AML-193 (cell line): ENCODE data around the gene PVR.
A peak's percentile ranks its signal among the peaks of the same experiment; 100 is the strongest.
"Not testable (repeated sequence)": the region's sequence is repeated elsewhere in the genome, so short reads cannot be mapped to it uniquely, and the experiment has no call there.

ENCODE experiments used
- DNase-seq, 2 experiments: peaks; one replicate each; lab custom pipeline; 2025; lab: John Stamatoyannopoulos, UW

PVR gene

GRCh38 chr19:44618640-44619357 lies 24.9 kb upstream of the PVR start:
- no peak for DNase-seq

DNA sequence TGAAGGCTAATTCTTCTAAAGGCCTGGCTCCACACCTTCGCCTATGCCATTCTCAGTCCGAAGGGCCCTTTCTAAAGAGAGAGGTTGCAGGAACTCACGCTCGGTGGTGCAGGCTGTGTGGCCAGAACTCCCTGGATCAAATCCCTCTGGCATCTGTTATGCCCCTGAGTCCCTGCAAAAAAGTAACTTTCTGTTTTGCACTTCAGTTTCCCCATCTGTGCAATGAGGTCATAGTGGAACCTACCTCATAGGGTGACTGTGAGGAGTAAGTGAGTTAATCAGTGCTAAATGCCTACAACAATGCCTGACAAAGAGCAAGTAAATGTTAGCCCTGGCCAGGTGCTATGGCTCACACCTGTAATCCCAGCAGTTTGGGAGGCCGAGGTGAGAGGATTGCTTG lies 23.0 kb upstream of the PVR start:
- no peak for DNase-seq

GRCh38 chr19:44621367-44621766 lies 22.3 kb upstream of the PVR start:
- DNase-seq: no peak

GRCh38 chr19:44623080-44623479 lies 20.6 kb upstream of the PVR start:
- peak in 1 of 2 experiments; percentile 4 for DNase-seq

GRCh38 chr19:44623626-44624025 lies 20.1 kb upstream of the PVR start:
- DNase-seq: no peak

DNA sequence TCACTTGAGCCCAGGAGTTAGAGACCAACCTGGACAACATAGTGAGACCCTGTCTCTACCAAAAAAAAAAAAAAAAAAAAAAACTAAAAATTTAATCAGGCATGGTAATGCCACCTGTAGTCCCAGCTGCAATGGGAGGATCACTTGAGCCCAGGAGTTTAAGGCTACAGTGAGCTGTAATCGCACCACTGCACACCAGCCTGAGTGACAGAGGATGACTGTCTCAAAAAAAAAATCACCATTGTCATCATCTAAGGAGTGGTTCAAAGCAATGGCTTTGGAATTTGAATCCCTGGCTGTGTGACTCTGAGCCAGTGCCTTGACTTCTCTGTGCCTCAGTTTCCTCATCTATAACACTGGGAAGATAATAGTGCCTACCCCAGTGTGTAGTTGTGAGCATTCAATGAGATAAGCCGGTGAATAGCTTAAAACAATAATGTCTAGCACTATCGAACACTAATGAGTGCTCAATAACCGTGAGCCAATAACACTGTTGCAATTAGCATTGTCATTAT lies 18.8 kb upstream of the PVR start:
- DNase-seq: no peak

DNA sequence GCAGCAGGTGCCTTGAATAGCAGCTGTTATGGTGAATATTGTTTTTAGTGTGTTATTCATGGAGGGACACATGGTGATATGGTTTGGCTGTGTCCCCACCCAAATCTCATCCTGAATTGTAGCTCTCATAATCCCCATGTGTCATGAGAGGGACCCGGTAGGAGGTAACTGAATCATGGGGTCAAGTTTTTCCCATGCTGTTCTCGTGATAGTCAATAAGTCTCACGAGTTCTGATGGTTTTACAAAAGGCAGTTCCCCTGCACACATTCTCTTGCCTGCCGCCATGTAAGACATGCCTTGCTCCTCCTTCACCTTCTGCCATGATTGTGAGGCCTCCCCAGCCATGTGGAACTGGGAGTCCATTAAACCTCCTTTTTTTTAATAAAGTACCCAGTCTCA lies 18.1 kb upstream of the PVR start:
- DNase-seq: not testable (repeated sequence)

DNA sequence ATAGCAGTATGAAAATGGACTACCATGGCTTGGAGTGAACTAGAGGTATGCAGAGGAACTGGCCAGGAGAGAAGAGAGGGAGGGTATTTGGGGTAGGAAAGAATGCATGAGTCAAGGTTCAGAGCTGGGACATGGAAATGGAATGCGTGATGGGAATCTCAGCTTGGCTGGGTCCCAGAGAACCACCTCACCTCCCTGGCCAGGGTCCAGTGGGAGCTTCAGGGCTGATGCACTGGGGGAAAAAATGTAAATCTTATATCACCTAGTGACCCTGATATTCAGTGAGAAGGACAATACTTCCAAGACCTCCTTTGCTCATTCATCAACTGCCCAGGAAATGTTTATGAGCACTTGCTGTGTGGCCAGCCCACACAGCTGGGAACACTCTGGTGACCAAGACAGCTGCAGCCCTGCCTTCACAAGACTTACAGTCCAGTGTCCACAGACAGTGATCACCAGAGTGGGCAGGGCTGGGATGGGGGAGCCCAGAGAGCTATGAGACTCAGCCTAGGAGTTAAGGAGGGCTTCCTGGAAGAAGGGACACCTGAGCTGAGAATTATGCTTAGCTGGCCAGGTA lies 17.6 kb upstream of the PVR start:
- no peak for DNase-seq

DNA sequence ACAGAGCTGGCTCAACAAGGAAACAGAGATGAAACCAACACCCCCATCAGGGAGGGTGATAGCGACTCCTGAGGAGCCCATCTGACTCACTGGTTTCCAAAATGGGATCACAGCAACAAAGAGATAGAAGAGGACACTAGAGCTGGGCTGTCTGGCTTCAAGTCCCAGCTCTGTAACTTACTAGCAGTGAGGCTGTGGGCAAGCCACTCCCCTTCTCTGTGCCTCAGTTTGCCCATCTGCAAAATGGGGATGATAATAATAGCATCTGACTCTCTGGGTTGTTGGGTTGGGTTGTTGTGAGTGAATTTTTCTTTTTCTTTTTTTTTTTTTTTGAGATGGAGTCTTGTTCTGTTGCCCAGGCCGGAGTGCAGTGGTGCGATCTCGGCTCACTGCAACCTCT lies 16.1 kb upstream of the PVR start:
- DNase-seq: no peak

GRCh38 chr19:44628793-44629192 lies 14.9 kb upstream of the PVR start:
- DNase-seq: no peak

GRCh38 chr19:44631611-44632010 lies 12.1 kb upstream of the PVR start:
- DNase-seq: not testable (repeated sequence)

GRCh38 chr19:44634058-44634457 lies 9.7 kb upstream of the PVR start:
- DNase-seq: not testable (repeated sequence)

- no peak for DNase-seq
These were observed 8.9 kb upstream of the PVR start for GRCh38 chr19:44634785-44635184.

- peak; percentile 72 to 77 for DNase-seq
These were observed 7.9 kb upstream of the PVR start for GRCh38 chr19:44635581-44636438.

- no peak for DNase-seq
These were observed 7.0 kb upstream of the PVR start for GRCh38 chr19:44636439-44637389.

DNA sequence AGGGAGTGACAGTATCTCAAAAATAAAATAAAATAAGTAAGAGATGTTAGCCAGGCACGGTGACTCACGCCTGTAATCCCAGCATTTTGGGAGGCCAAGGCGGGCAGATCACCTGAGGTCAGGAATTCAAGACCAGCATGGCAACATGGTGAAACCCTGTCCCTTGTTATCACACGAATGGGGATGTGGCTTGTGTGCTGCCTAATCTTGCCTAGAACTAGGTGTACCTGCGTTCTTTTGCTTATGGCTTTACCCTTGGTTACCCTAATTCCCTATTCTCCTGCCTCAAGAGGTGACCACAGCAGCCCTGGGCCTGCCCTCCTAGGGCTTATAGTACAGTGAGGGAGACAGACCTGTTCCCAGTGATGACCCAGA lies 6.3 kb upstream of the PVR start:
- no peak for DNase-seq

DNA sequence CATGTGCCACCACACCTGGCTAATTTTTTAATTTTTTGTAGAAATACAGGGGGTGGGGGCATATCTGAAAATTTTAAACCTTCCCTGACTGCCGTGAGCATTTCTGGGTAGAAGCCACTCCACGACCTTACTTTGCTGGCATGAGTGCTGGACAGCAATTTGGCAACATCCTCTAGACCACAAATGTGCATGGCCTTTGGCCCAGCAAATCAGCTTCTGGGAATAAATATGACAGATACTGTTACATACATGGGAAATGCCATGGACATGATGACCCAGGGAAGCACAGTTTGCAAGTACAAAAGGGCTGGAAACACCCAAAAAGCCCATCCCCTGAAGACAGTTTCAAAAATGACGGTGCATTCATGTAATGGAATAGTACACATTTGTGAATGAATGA lies 3.2 kb upstream of the PVR start:
- DNase-seq: peak in 1 of 2 experiments; percentile 17

GRCh38 chr19:44641501-44642265 lies 2.0 kb upstream of the PVR start:
- DNase-seq: no peak

DNA sequence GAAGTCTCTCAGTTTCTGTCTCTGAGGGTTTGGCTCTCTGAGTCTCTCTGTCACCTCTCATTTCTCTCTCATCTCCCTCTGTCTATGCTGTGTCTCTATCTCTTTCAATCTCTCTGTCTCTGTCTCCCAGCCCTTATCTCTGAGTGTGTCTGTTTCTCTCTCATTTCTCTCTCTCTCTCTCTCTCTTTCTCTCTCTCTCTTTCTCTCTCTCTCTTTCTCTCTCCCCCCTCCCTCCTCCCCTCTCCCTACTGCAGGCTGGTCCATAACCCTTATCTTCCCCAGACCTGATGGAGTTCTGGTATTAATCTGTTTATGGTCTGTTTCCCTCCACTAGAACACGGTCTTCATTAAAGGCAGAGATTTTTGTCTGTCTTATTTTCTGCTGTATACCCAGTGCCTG lies 1.3 kb upstream of the PVR start:
- no peak for DNase-seq

DNA sequence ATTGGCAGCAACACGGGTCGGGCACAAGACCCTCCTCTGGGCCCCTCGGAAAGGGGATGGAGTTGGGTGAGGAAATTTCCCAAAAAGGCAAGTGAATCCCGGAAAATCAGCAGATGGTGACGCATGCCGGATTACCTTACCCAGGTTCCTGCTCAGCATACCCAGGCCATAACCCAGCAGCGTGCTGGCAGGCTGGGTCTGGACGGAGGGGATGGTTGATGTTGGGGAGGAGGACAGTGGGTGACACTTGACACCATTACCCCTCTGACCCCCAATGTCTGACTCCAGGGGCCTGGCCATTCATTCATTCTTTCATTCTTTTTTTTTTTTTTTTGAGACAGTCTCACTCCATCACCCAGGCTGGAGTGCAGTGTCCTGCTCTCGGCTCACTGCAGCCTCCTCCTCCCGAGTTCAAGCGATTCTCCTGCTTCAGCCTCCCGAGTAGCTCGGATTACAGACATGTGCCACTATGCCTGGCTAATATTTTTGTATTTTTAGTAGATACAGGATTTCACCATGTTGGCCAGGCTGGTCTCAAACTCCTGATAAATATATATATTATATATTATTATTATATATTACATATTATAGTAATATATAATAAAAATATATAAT lies 799 bp downstream of the PVR start:
- no peak for DNase-seq
